K562 (cell line): ENCODE data around the gene PACRG. TPM values are rescaled to one million over a fixed set of nuclear protein-coding genes. Genes with fewer than 3 reads are reported as not detected.
A peak's percentile ranks its signal among the peaks of the same experiment; 100 is the strongest.

Source experiments
- ATAC-seq: fragments of 200-7000 bp; cut with Tn5 transposase; 3 replicates; pipeline ENCODE4 v1.9.1; 2020; ENCODE audit warnings: moderate library complexity
- BruUV-seq: library from RNA; stranded (reverse); fragments of 400-500 nt; replicated peaks from 2 replicates; lab custom pipeline; 2021; lab: Mats Ljungman, UMichigan
- CTCF ChIA-PET: fragments of 300-600 bp; formaldehyde crosslinking; extraction: SDS; loops from one replicate; lab custom pipeline; 2021; ENCODE audit warnings: low intra/inter-chr PET ratio; lab: Yijun Ruan, JAX
- POLR2A ChIA-PET: fragments of 300-600, 350-650 bp; sonication (Branson Sonifier 250); formaldehyde crosslinking; extraction: SDS; loops from one replicate; lab custom pipeline; 2021; ENCODE audit warnings: antibody characterized with exemption, inconsistent platforms; lab: Yijun Ruan, JAX
- DNase-seq, 4 experiments: peaks; one replicate each; pipeline versions ENCODE4 v3.0.0 to v3.0.0-alpha.2; 2011 to 2018; ENCODE audit warnings: low spot score in 3 of 4, mixed read lengths in 3 of 4; ENCODE audit errors: extremely low read depth in 1 of 4
- FAIRE-seq: peaks from 2 replicates; lab custom pipeline; 2011; peaks lifted over from hg19 to GRCh38; lab: Jason Lieb, UNC
- H2AFZ ChIP-seq: 2 replicates; pipeline ENCODE4 v1.6.0; 2011; ENCODE audit warnings: low read depth, low read length, control low read depth, inconsistent platforms
- H3K27ac ChIP-seq: fragments of 200-600 bp; 3 replicates; pipeline ENCODE4 v1.8.0; 2011; ENCODE audit warnings: low read depth, mild to moderate bottlenecking, control low read depth, inconsistent platforms, low read length, moderate library complexity, mixed read lengths; ENCODE audit errors: extremely low read depth
- H3K27me3 ChIP-seq, 2 experiments: fragments of 300-600 bp in 1 of 2; 2 replicates in 1 of 2; 3 replicates in 1 of 2; pipeline versions ENCODE4 v1.6.0 to v1.8.0; 2011; ENCODE audit warnings: inconsistent platforms in 2 of 2, low read length in 2 of 2, mild to moderate bottlenecking in 1 of 2, mixed read lengths in 1 of 2, moderate library complexity in 1 of 2; ENCODE audit not compliant: control insufficient read depth in 2 of 2, insufficient read depth in 2 of 2
- H3K36me3 ChIP-seq: fragments of 300-600 bp; 3 replicates; pipeline ENCODE4 v1.8.0; 2011; ENCODE audit warnings: mild to moderate bottlenecking, low read length, inconsistent platforms; ENCODE audit not compliant: control insufficient read depth, insufficient read depth
- H3K4me1 ChIP-seq, 2 experiments: fragments of 200-600 bp in 1 of 2; replicated peaks in 1 of 2; 2 replicates in 1 of 2; 3 replicates in 1 of 2; pipeline versions ENCODE4 v1.5.1 to v1.8.0; 2011; ENCODE audit warnings: inconsistent platforms in 2 of 2, low read length in 2 of 2, mild to moderate bottlenecking in 1 of 2, mixed read lengths in 1 of 2, moderate library complexity in 1 of 2; ENCODE audit not compliant: control insufficient read depth in 2 of 2, insufficient read depth in 2 of 2
- H3K4me2 ChIP-seq: 2 replicates; pipeline ENCODE4 v1.6.1; 2011; ENCODE audit warnings: low read length, control low read depth, inconsistent platforms, mixed read lengths; ENCODE audit not compliant: insufficient read depth
- H3K4me3 ChIP-seq: fragments of 200-600 bp; sonication (generic), shearing (Covaris generic); 2 replicates; pipeline ENCODE4 v1.5.1; 2016; ENCODE audit warnings: control low read depth, inconsistent platforms
- H3K79me2 ChIP-seq: fragments of 200-600 bp; 3 replicates; pipeline ENCODE4 v1.8.0; 2011; ENCODE audit warnings: low read length, inconsistent platforms; ENCODE audit not compliant: control insufficient read depth, insufficient read depth
- H3K9ac ChIP-seq, 2 experiments: 2 replicates each; pipeline versions ENCODE4 v1.6.0 to v1.6.1; 2011; ENCODE audit warnings: low read depth in 2 of 2, low read length in 2 of 2, control low read depth in 1 of 2, inconsistent platforms in 1 of 2, mild to moderate bottlenecking in 1 of 2, mixed read lengths in 1 of 2; ENCODE audit not compliant: insufficient read depth in 1 of 2
- H3K9me1 ChIP-seq: one replicate; pipeline ENCODE4 v1.6.0; 2011; ENCODE audit warnings: inconsistent platforms, mild to moderate bottlenecking, low read length, moderate library complexity; ENCODE audit not compliant: control insufficient read depth, insufficient read depth
- H3K9me3 ChIP-seq: replicated peaks from 2 replicates; pipeline ENCODE4 v1.5.1; 2011; ENCODE audit warnings: low read depth, low read length, inconsistent platforms; ENCODE audit not compliant: control insufficient read depth, insufficient read depth
- H4K20me1 ChIP-seq: replicated peaks from 2 replicates; pipeline ENCODE4 v1.6.1; 2011; ENCODE audit warnings: low read length, inconsistent platforms, mixed read lengths; ENCODE audit not compliant: control insufficient read depth, insufficient read depth
- ATF7 ChIP-seq: fragments of 450-650 bp; IDR thresholded peaks from 2 replicates; pipeline ENCODE4 v1.7.1; 2014; ENCODE audit warnings: mild to moderate bottlenecking, moderate library complexity
- EGR1 ChIP-seq: fragments of 450-650 bp; conservative IDR thresholded peaks from 2 replicates; pipeline ENCODE4 v1.6.1; 2017; ENCODE audit warnings: mild to moderate bottlenecking
- FIP1L1 ChIP-seq: fragments of 200-400 bp; formaldehyde crosslinking; IDR thresholded peaks from 2 replicates; pipeline ENCODE4 v1.6.1; 2018; ENCODE audit warnings: mild to moderate bottlenecking, low read depth, low read length; ENCODE audit not compliant: poor library complexity, severe bottlenecking
- MEF2A ChIP-seq: IDR thresholded peaks from 2 replicates; pipeline ENCODE4 v1.6.1; 2011; ENCODE audit warnings: low read depth, mild to moderate bottlenecking, low read length, moderate library complexity; ENCODE audit not compliant: control insufficient read depth
- MTA1 ChIP-seq: fragments of 450-650 bp; IDR thresholded peaks from 2 replicates; pipeline ENCODE4 v1.6.1; 2017; ENCODE audit warnings: borderline replicate concordance
- NELFE ChIP-seq: IDR thresholded peaks from 2 replicates; pipeline ENCODE4 v1.6.1; 2011; ENCODE audit warnings: mild to moderate bottlenecking; ENCODE audit not compliant: insufficient read depth, insufficient read length
- RBM25 ChIP-seq: fragments of 200-400 bp; formaldehyde crosslinking; IDR thresholded peaks from 2 replicates; pipeline ENCODE4 v1.6.1; 2018; ENCODE audit warnings: low read length, low read depth, moderate library complexity; ENCODE audit not compliant: severe bottlenecking
- SAFB2 ChIP-seq: fragments of 200-400 bp; formaldehyde crosslinking; IDR thresholded peaks from 2 replicates; pipeline ENCODE4 v1.6.1; 2018; ENCODE audit warnings: borderline replicate concordance, low read length, low read depth, moderate library complexity; ENCODE audit not compliant: severe bottlenecking
- SIRT6 ChIP-seq: IDR thresholded peaks from one replicate; pipeline ENCODE4 v1.6.1; 2012; ENCODE audit warnings: low read depth, mild to moderate bottlenecking, control low read depth, inconsistent platforms, low read length, moderate library complexity
- SPI1 ChIP-seq: IDR thresholded peaks from 2 replicates; pipeline ENCODE4 v1.6.1; 2011; ENCODE audit warnings: low read depth, low read length, control low read depth, borderline replicate concordance
- SRF ChIP-seq, 2 experiments: fragments of 250-450, 450-650 bp in 1 of 2; sonication (Bioruptor Pico) in 1 of 2; sonication (generic) in 1 of 2; formaldehyde crosslinking; IDR thresholded peaks; 2 replicates each; pipeline versions ENCODE4 v1.5.0 to v1.5.1; 2020 to 2022; ENCODE audit warnings: mild to moderate bottlenecking in 1 of 2, missing genetic modification reagents in 1 of 2
- STAT5B ChIP-seq: fragments of 250-450 bp; sonication (Bioruptor Pico); IDR thresholded peaks from 2 replicates; pipeline ENCODE4 v1.8.0; 2021; ENCODE audit warnings: mild to moderate bottlenecking, inconsistent platforms
- TAF9B ChIP-seq: fragments of 450-650 bp; IDR thresholded peaks from 2 replicates; pipeline ENCODE4 v1.6.1; 2018; ENCODE audit warnings: mild to moderate bottlenecking; ENCODE audit not compliant: partially characterized antibody
- TEAD4 ChIP-seq, 2 experiments: sonication (generic) in 1 of 2; formaldehyde crosslinking in 1 of 2; IDR thresholded peaks; 2 replicates each; pipeline versions ENCODE4 v1.6.1 to v1.8.0; 2012 to 2022; ENCODE audit warnings: borderline replicate concordance in 1 of 2, inconsistent platforms in 1 of 2, low read length in 1 of 2, mild to moderate bottlenecking in 1 of 2, missing genetic modification reagents in 1 of 2
- ZNF146 ChIP-seq: IDR thresholded peaks from one replicate; pipeline ENCODE4 v1.6.1; 2018; ENCODE audit warnings: missing compliant biosample characterization; ENCODE audit not compliant: unreplicated experiment
- ZNF561 ChIP-seq: fragments of 450-650 bp; formaldehyde crosslinking; conservative IDR thresholded peaks from 2 replicates; pipeline ENCODE4 v1.4.0; 2020; ENCODE audit warnings: mild to moderate bottlenecking, moderate library complexity
- WGBS: fragments of 100-300 bp; shearing (Covaris generic); methylation state at CpG from one replicate; pipeline ENCODE4 v1.1.6; 2016; ENCODE audit warnings: low coverage, mixed read lengths; ENCODE audit not compliant: insufficient coverage; ENCODE audit errors: missing lambda C conversion rate; 5-methylcytosine and 5-hydroxymethylcytosine counted together
- in situ Hi-C: fragments of 300-500 bp; cut with MboI; formaldehyde crosslinking; loops from 4 replicates; pipeline ENCODE4 v1.15.0; 2018; ENCODE audit warnings: inconsistent platforms, mixed read lengths
- intact Hi-C: fragments of 100-400 bp; cut with micrococcal nuclease; formaldehyde crosslinking; loops from 2 replicates; pipeline ENCODE4 v1.14.2; 2022
- polyA plus RNA-seq, 8 experiments: library from polyadenylated mRNA; depleted of rRNA in 4 of 8; stranded (reverse) in 5 of 8; unstranded in 3 of 8; fragments of >200 nt; fragmentation: Nextera tagmentation in 2 of 8; fragmentation: Illumina TruSeq in 1 of 8; extraction: Ambion mirVana in 2 of 8; extraction: Trizol in 1 of 8; gene quantifications; 2 replicates each; pipeline versions ENCODE4 v1.2.1 to v1.2.3, GENCODE V29; 2011 to 2014; ENCODE audit warnings: inconsistent platforms in 1 of 8, missing spikeins in 1 of 8
- total RNA-seq, 7 experiments: library from RNA; depleted of rRNA in 6 of 7; stranded (reverse); fragments of >200 nt in 6 of 7; fragmentation: Illumina TruSeq in 2 of 7; extraction: Trizol in 2 of 7; gene quantifications; 2 replicates each; pipeline versions ENCODE4 v1.2.1 to v1.2.3, GENCODE V29; 2011 to 2021; ENCODE audit warnings: low replicate concordance in 1 of 7
- TF ChIP-seq, protein P1 (sequence below): fragments of 450-650 bp; IDR thresholded peaks from 2 replicates; pipeline ENCODE4 v1.6.1; 2016; ENCODE audit warnings: mild to moderate bottlenecking

Gene PACRG
- total and polyA plus RNA-seq, 9 of the 15 experiments (the other 6 are each of a cell fraction or from before 2014, with no cell fraction given), result 0.04 TPM; not detected in 8

GRCh38 chr6:163206196-163206595, 478.4 kb downstream of the PACRG start:
- no peaks in the 10 kb centered on the region for H3K9me3 ChIP-seq
- H3K4me3 ChIP-seq, result no peak overlapping the region
- intact Hi-C loops (no loop called here), in situ Hi-C loops (no loop called here)
- no TSS peak for BruUV-seq
- WGBS, result 0% methylated on average over 2 of the region's 2 CpGs
- no peaks in the 10 kb centered on the region for H3K79me2 ChIP-seq
- no peaks in the 10 kb centered on the region for H4K20me1 ChIP-seq
- DNase-seq (no peak), FAIRE-seq (peak; percentile 29), ATAC-seq (no peak)
- H3K9ac ChIP-seq, result no peak overlapping the region
- peaks cover 6 to 18% of the 10 kb centered on the region in 2 experiments; a peak in 3 of 5 replicates for H3K27me3 ChIP-seq
- no peak overlapping the region for H3K27ac ChIP-seq
- no peaks in the 10 kb centered on the region for H3K9me1 ChIP-seq
- TF ChIP-seq TEAD4 (IDR thresholded peaks at IDR 0.05; ENCODE audit: low read length) (no peak), TEAD4 (CRISPR knock-in tag; IDR thresholded peaks at IDR 0.05; ENCODE audit: borderline replicate concordance) (no peak), FIP1L1 (no peak), SIRT6 (no peak), MTA1 (no peak), EGR1 (no peak), SRF (CRISPR knock-in tag; IDR thresholded peaks at IDR 0.05) (no peak), ZNF146 (peak; percentile 94), SPI1 (no peak), ZNF561 (CRISPR knock-in tag) (no peak), NELFE (no peak), STAT5B (CRISPR knock-in tag) (no peak), RBM25 (peak; percentile 63), MEF2A (no peak), SAFB2 (no peak), TAF9B (no peak), ATF7 (no peak)
- TF ChIP-seq, protein P1, sequence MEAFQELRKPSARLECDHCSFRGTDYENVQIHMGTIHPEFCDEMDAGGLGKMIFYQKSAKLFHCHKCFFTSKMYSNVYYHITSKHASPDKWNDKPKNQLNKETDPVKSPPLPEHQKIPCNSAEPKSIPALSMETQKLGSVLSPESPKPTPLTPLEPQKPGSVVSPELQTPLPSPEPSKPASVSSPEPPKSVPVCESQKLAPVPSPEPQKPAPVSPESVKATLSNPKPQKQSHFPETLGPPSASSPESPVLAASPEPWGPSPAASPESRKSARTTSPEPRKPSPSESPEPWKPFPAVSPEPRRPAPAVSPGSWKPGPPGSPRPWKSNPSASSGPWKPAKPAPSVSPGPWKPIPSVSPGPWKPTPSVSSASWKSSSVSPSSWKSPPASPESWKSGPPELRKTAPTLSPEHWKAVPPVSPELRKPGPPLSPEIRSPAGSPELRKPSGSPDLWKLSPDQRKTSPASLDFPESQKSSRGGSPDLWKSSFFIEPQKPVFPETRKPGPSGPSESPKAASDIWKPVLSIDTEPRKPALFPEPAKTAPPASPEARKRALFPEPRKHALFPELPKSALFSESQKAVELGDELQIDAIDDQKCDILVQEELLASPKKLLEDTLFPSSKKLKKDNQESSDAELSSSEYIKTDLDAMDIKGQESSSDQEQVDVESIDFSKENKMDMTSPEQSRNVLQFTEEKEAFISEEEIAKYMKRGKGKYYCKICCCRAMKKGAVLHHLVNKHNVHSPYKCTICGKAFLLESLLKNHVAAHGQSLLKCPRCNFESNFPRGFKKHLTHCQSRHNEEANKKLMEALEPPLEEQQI, result no peak
- H2AFZ ChIP-seq, result no peak overlapping the region
- no peaks in the 10 kb centered on the region for H3K4me1 ChIP-seq
- no peak overlapping the region for H3K4me2 ChIP-seq
- POLR2A ChIA-PET, result no interaction called here
- no peaks in the 10 kb centered on the region for H3K36me3 ChIP-seq
- CTCF ChIA-PET, result no interaction called here
